Smooth muscle cell (in vitro differentiated cells): Measurements from ENCODE around the gene ROBO2. TPM values are rescaled to one million over a fixed set of nuclear protein-coding genes. Genes with fewer than 3 reads are reported as not detected.

Source experiments
- DNase-seq: peaks from one replicate; lab custom pipeline; 2025; ENCODE audit not compliant: unreplicated experiment; lab: John Stamatoyannopoulos, UW
- H2AFZ ChIP-seq: fragments of 200-600 bp; sonication (generic); 2 replicates; pipeline ENCODE4 v1.6.0; 2016; ENCODE audit warnings: antibody characterized with exemption, low read depth, mild to moderate bottlenecking
- H3F3A ChIP-seq: fragments of 200-600 bp; sonication (generic); 2 replicates; pipeline ENCODE4 v1.6.0; 2017; ENCODE audit warnings: antibody characterized with exemption, low read depth
- H3K27ac ChIP-seq: fragments of 200-600 bp; sonication (generic); 2 replicates; pipeline ENCODE4 v1.5.1; 2016; ENCODE audit warnings: low read depth, mild to moderate bottlenecking
- H3K27me3 ChIP-seq: fragments of 200-600 bp; sonication (generic); 2 replicates; pipeline ENCODE4 v1.6.1; 2016; ENCODE audit warnings: low read depth, mild to moderate bottlenecking
- H3K36me3 ChIP-seq: fragments of 200-600 bp; sonication (generic); 2 replicates; pipeline ENCODE4 v1.5.1; 2016; ENCODE audit warnings: low read depth
- H3K4me1 ChIP-seq: fragments of 200-600 bp; sonication (generic); 2 replicates; pipeline ENCODE4 v1.5.1; 2016; ENCODE audit warnings: low read depth
- H3K4me2 ChIP-seq: fragments of 200-600 bp; sonication (generic); 2 replicates; pipeline ENCODE4 v1.6.0; 2016; ENCODE audit warnings: mild to moderate bottlenecking
- H3K4me3 ChIP-seq: fragments of 200-600 bp; sonication (generic); 2 replicates; pipeline ENCODE4 v1.5.1; 2016; ENCODE audit warnings: mild to moderate bottlenecking
- H3K79me2 ChIP-seq: fragments of 200-600 bp; sonication (generic); 2 replicates; pipeline ENCODE4 v1.6.0; 2016; ENCODE audit warnings: low read depth, mild to moderate bottlenecking
- H3K9ac ChIP-seq: fragments of 200-600 bp; sonication (generic); 2 replicates; pipeline ENCODE4 v1.6.0; 2016; ENCODE audit warnings: low read depth
- H3K9me3 ChIP-seq: fragments of 200-600 bp; sonication (generic); replicated peaks from 2 replicates; pipeline ENCODE4 v1.5.1; 2016; ENCODE audit warnings: low read depth
- H4K20me1 ChIP-seq: fragments of 200-600 bp; sonication (generic); 2 replicates; pipeline ENCODE4 v1.6.0; 2016; ENCODE audit warnings: low read depth
- CTCF ChIP-seq: fragments of 200-600 bp; sonication (generic); IDR thresholded peaks from 2 replicates; pipeline ENCODE4 v1.5.1; 2017; ENCODE audit warnings: borderline replicate concordance, mild to moderate bottlenecking, antibody characterized with exemption; ENCODE audit not compliant: insufficient read depth, poor library complexity, severe bottlenecking
- WGBS: methylation state at CpG from one replicate; pipeline ENCODE4 v1.1.7; 2016; ENCODE audit warnings: low lambda C conversion rate; 5-methylcytosine and 5-hydroxymethylcytosine counted together
- polyA plus RNA-seq: library from polyadenylated mRNA; unstranded; fragments of >200 nt; fragmentation: Nextera tagmentation; extraction: Ambion mirVana; gene quantifications from 2 replicates; pipeline ENCODE4 v1.2.1, GENCODE V29; 2016
- total RNA-seq: library from RNA; depleted of rRNA; stranded (reverse); fragments of >200 nt; gene quantifications from 2 replicates; pipeline ENCODE4 v1.2.3, GENCODE V29; 2014

ROBO2 gene
- total and polyA plus RNA-seq, 2 experiments from 2014 or later: 23.9 to 54.4 TPM

DNA sequence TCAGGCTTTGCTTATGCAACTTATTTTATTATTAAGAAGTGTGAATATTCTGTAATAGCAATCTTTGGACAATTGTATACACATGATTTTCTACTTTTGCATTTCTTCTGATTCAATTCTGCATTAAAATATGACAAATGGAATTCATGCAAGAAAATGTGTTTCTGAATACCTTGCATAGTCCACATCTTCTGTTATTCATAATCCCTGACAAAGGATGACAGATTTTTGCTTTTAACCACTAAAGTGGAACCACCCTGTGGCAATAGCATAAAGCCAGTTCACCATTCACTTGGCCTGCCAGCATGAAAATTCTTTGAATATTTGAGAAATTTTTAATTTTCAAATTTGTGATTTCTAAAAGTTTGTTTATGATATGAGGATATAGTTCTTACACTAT, 397.0 kb downstream of the ROBO2 start:
- no peak overlapping the region for H3K4me2 ChIP-seq
- no peak overlapping the region for H3K27ac ChIP-seq
- peaks cover 9% of the 10 kb centered on the region for H4K20me1 ChIP-seq
- H3K27me3 ChIP-seq: no peaks in the 10 kb centered on the region
- TF ChIP-seq CTCF: no peak
- no peaks in the 10 kb centered on the region for H3K9me3 ChIP-seq
- H2AFZ ChIP-seq: no peak overlapping the region
- H3K9ac ChIP-seq: no peak overlapping the region
- H3K4me3 ChIP-seq: no peak overlapping the region
- no peaks in the 10 kb centered on the region for H3F3A ChIP-seq
- no peak for DNase-seq
- no peaks in the 10 kb centered on the region for H3K4me1 ChIP-seq
- no peaks in the 10 kb centered on the region for H3K36me3 ChIP-seq
- no peaks in the 10 kb centered on the region for H3K79me2 ChIP-seq

DNA sequence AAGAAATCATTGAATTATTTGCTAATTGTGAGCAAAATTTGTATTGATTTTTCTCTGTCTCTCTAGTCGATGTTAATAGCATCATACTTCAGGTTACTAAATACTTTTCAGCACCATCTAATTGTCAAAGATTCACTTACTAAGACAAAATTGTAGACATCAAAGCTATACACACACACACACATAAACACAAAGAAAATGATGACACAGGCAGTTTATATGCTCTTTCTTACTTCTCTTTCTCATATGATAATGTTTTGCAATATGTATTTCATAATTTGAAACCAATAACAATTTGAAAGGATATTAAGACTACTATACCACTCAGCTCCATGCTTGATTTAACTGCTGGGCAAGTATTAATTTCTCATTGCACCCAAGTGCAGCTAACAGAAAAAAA, 406.2 kb downstream of the ROBO2 start:
- DNase-seq: no peak
- no peak for TF ChIP-seq CTCF
- Histone ChIP-seq H3K27me3 (no peaks in the 10 kb centered on the region), H3K9me3 (no peaks in the 10 kb centered on the region), H3K9ac (no peak overlapping the region), H3K4me3 (no peak overlapping the region), H2AFZ (no peak overlapping the region), H3K27ac (no peak overlapping the region), H3F3A (no peaks in the 10 kb centered on the region), H3K36me3 (no peaks in the 10 kb centered on the region), H4K20me1 (no peaks in the 10 kb centered on the region), H3K79me2 (no peaks in the 10 kb centered on the region), H3K4me2 (no peak overlapping the region), H3K4me1 (no peaks in the 10 kb centered on the region)
- 92% methylated on average over 1 of the region's 1 CpG for WGBS

DNA sequence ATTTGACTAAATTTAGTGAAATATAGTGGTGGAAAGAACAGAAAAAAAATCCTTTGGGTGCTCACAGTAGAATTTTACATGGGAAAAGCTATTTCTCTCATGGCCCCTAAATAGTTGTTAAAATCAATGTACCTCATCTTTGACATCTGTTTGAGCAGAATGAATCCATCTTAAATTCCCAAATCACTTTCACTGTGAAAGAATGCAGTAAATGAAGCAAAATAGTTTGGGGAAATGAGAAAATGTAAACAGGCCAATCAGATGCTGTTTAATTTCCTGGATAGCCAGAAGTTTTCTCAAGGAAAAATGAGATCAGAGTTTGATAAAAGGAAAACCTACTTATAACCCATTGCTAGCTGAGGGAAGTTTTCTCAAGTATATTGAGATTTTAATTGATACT, 406.9 kb downstream of the ROBO2 start:
- no peaks in the 10 kb centered on the region for H3K27me3 ChIP-seq
- H3K4me3 ChIP-seq: no peak overlapping the region
- no peak overlapping the region for H3K4me2 ChIP-seq
- H3K79me2 ChIP-seq: no peaks in the 10 kb centered on the region
- H3K36me3 ChIP-seq: no peaks in the 10 kb centered on the region
- H3K9ac ChIP-seq: no peak overlapping the region
- TF ChIP-seq CTCF: no peak
- H3K27ac ChIP-seq: no peak overlapping the region
- DNase-seq: no peak
- no peak overlapping the region for H2AFZ ChIP-seq
- H3F3A ChIP-seq: no peaks in the 10 kb centered on the region
- no peaks in the 10 kb centered on the region for H3K4me1 ChIP-seq
- no peaks in the 10 kb centered on the region for H3K9me3 ChIP-seq
- H4K20me1 ChIP-seq: no peaks in the 10 kb centered on the region

GRCh38 chr3:77449459-77450350, 409.8 kb downstream of the ROBO2 start:
- no peak overlapping the region for H3K9ac ChIP-seq
- DNase-seq: no peak
- H3K9me3 ChIP-seq: no peaks in the 10 kb centered on the region
- no peak overlapping the region for H3K27ac ChIP-seq
- no peak for TF ChIP-seq CTCF
- H3F3A ChIP-seq: no peaks in the 10 kb centered on the region
- no peak overlapping the region for H2AFZ ChIP-seq
- WGBS: 87% methylated on average over 6 of the region's 6 CpGs
- no peak overlapping the region for H3K4me3 ChIP-seq
- no peaks in the 10 kb centered on the region for H3K79me2 ChIP-seq
- no peaks in the 10 kb centered on the region for H3K36me3 ChIP-seq
- no peaks in the 10 kb centered on the region for H4K20me1 ChIP-seq
- H3K4me2 ChIP-seq: no peak overlapping the region
- H3K27me3 ChIP-seq: no peaks in the 10 kb centered on the region
- H3K4me1 ChIP-seq: no peaks in the 10 kb centered on the region
